ENCODE results near the gene FBLN2.

The FBLN2 gene

GRCh38 chr3:13539292-13539638, 9.7 kb upstream of the FBLN2 start:
- Histone ChIP-seq H3K79me1 (ENCODE audit: low read depth, low read length) (no peaks in the 10 kb centered on the region), H3K9me3 (replicated peaks in 1 of 2; ENCODE audit: control insufficient read depth in 2 of 2, insufficient read depth in 1 of 2, low read depth in 1 of 2, low read length in 2 of 2) (peaks cover 0 to 4% of the 10 kb centered on the region in 2 donors), H3K14ac (ENCODE audit: low read length) (no peak overlapping the region), H3K23ac (ENCODE audit: low read depth, low read length, poor library complexity) (peak overlapping the region; percentile 58), H3K4me3 (ENCODE audit: low read length in 2 of 2) (no peak overlapping the region), H3K36me3 (replicated peaks in 1 of 2; ENCODE audit: control insufficient read depth in 2 of 2, insufficient read depth in 2 of 2, low read length in 2 of 2) (no peaks in the 10 kb centered on the region), H2AK5ac (ENCODE audit: low read depth, low read length) (no peak overlapping the region), H2BK12ac (ENCODE audit: low read length) (no peak overlapping the region), H2BK15ac (ENCODE audit: low read length) (no peak overlapping the region), H2AFZ (ENCODE audit: low read length) (no peak overlapping the region), H2BK5ac (ENCODE audit: low read length) (no peak overlapping the region), H2BK120ac (ENCODE audit: low read depth, low read length) (no peak overlapping the region), H4K8ac (ENCODE audit: low read depth, low read length) (no peak overlapping the region), H3K18ac (ENCODE audit: low read length) (no peak overlapping the region), H3K4me1 (ENCODE audit: control insufficient read depth in 2 of 2, insufficient read depth in 1 of 2, low read depth in 1 of 2, low read length in 2 of 2) (peaks cover 0 to 3% of the 10 kb centered on the region in 2 donors), H3K27ac (replicated peaks; ENCODE audit: low read length) (no peak overlapping the region), H3K9ac (ENCODE audit: low read depth, low read length, poor library complexity) (no peak overlapping the region), H3K27me3 (ENCODE audit: control insufficient read depth in 3 of 3, insufficient read depth in 3 of 3, low read depth in 1 of 3, low read length in 3 of 3) (peaks cover 0 to 9% (median 0%) of the 10 kb centered on the region in 3 experiments), H3K4me2 (ENCODE audit: insufficient read depth, low read length, poor library complexity, severe bottlenecking) (no peak overlapping the region), H3K4ac (ENCODE audit: low read length) (no peak overlapping the region), H4K91ac (ENCODE audit: low read depth, low read length, poor library complexity) (no peak overlapping the region)
- DNase-seq (ENCODE audit: low spot score): no peak
- WGBS, 2 donors (ENCODE audit: extremely low coverage in 2 of 2, insufficient read length in 2 of 2, insufficient replicate concordance in 1 of 2): no CpG with 5 or more reads among the region's 5 CpGs

GRCh38 chr3:13539671-13540070, 9.3 kb upstream of the FBLN2 start:
- no peaks in the 10 kb centered on the region for H3K79me1 ChIP-seq (ENCODE audit: low read depth, low read length)
- peaks cover 0 to 13% (median 0%) of the 10 kb centered on the region in 3 experiments for H3K27me3 ChIP-seq (ENCODE audit: control insufficient read depth in 3 of 3, insufficient read depth in 3 of 3, low read depth in 1 of 3, low read length in 3 of 3)
- H3K36me3 ChIP-seq (replicated peaks in 1 of 2; ENCODE audit: control insufficient read depth in 2 of 2, insufficient read depth in 2 of 2, low read length in 2 of 2): no peaks in the 10 kb centered on the region
- H2BK15ac ChIP-seq (ENCODE audit: low read length): no peak overlapping the region
- no peak overlapping the region for H2BK5ac ChIP-seq (ENCODE audit: low read length)
- no peak overlapping the region for H3K27ac ChIP-seq (replicated peaks; ENCODE audit: low read length)
- H2BK120ac ChIP-seq (ENCODE audit: low read depth, low read length): no peak overlapping the region
- H3K9me3 ChIP-seq (replicated peaks in 1 of 2; ENCODE audit: control insufficient read depth in 2 of 2, insufficient read depth in 1 of 2, low read depth in 1 of 2, low read length in 2 of 2): peaks cover 0 to 4% of the 10 kb centered on the region in 2 donors
- no peak overlapping the region for H3K4me3 ChIP-seq (ENCODE audit: low read length in 2 of 2)
- H2AK5ac ChIP-seq (ENCODE audit: low read depth, low read length): no peak overlapping the region
- peak overlapping the region; percentile 32 for H3K18ac ChIP-seq (ENCODE audit: low read length)
- H3K9ac ChIP-seq (ENCODE audit: low read depth, low read length, poor library complexity): no peak overlapping the region
- H4K91ac ChIP-seq (ENCODE audit: low read depth, low read length, poor library complexity): no peak overlapping the region
- no peak overlapping the region for H3K23ac ChIP-seq (ENCODE audit: low read depth, low read length, poor library complexity)
- no peak overlapping the region for H3K4ac ChIP-seq (ENCODE audit: low read length)
- H3K4me1 ChIP-seq (ENCODE audit: control insufficient read depth in 2 of 2, insufficient read depth in 1 of 2, low read depth in 1 of 2, low read length in 2 of 2): peaks cover 0 to 3% of the 10 kb centered on the region in 2 donors
- no peak overlapping the region for H3K4me2 ChIP-seq (ENCODE audit: insufficient read depth, low read length, poor library complexity, severe bottlenecking)
- no peak overlapping the region for H3K14ac ChIP-seq (ENCODE audit: low read length)
- DNase-seq (ENCODE audit: low spot score): no peak
- no peak overlapping the region for H2AFZ ChIP-seq (ENCODE audit: low read length)
- no peak overlapping the region for H4K8ac ChIP-seq (ENCODE audit: low read depth, low read length)
- no peak overlapping the region for H2BK12ac ChIP-seq (ENCODE audit: low read length)
- no CpG with 5 or more reads among the region's 8 CpGs for WGBS, 2 donors (ENCODE audit: extremely low coverage in 2 of 2, insufficient read length in 2 of 2, insufficient replicate concordance in 1 of 2)

- Histone ChIP-seq H4K91ac (ENCODE audit: low read depth, low read length, poor library complexity) (no peak overlapping the region), H2BK15ac (ENCODE audit: low read length) (no peak overlapping the region), H3K9me3 (replicated peaks in 1 of 2; ENCODE audit: control insufficient read depth in 2 of 2, insufficient read depth in 1 of 2, low read depth in 1 of 2, low read length in 2 of 2) (peaks cover 0 to 4% of the 10 kb centered on the region in 2 donors), H3K23ac (ENCODE audit: low read depth, low read length, poor library complexity) (no peak overlapping the region), H2AFZ (ENCODE audit: low read length) (no peak overlapping the region), H3K79me1 (ENCODE audit: low read depth, low read length) (no peaks in the 10 kb centered on the region), H2AK5ac (ENCODE audit: low read depth, low read length) (no peak overlapping the region), H2BK120ac (ENCODE audit: low read depth, low read length) (no peak overlapping the region), H3K36me3 (replicated peaks in 1 of 2; ENCODE audit: control insufficient read depth in 2 of 2, insufficient read depth in 2 of 2, low read length in 2 of 2) (no peaks in the 10 kb centered on the region), H3K27ac (replicated peaks; ENCODE audit: low read length) (no peak overlapping the region), H3K4me2 (ENCODE audit: insufficient read depth, low read length, poor library complexity, severe bottlenecking) (no peak overlapping the region), H2BK5ac (ENCODE audit: low read length) (no peak overlapping the region), H3K18ac (ENCODE audit: low read length) (peak overlapping the region; percentile 33), H3K4me1 (ENCODE audit: control insufficient read depth in 2 of 2, insufficient read depth in 1 of 2, low read depth in 1 of 2, low read length in 2 of 2) (peaks cover 0 to 3% of the 10 kb centered on the region in 2 donors), H3K4me3 (ENCODE audit: low read length in 2 of 2) (no peak overlapping the region), H3K4ac (ENCODE audit: low read length) (no peak overlapping the region), H3K9ac (ENCODE audit: low read depth, low read length, poor library complexity) (no peak overlapping the region), H3K27me3 (ENCODE audit: control insufficient read depth in 3 of 3, insufficient read depth in 3 of 3, low read depth in 1 of 3, low read length in 3 of 3) (peaks cover 0 to 17% (median 0%) of the 10 kb centered on the region in 3 experiments), H3K14ac (ENCODE audit: low read length) (no peak overlapping the region), H2BK12ac (ENCODE audit: low read length) (no peak overlapping the region), H4K8ac (ENCODE audit: low read depth, low read length) (no peak overlapping the region)
- WGBS, 2 donors (ENCODE audit: extremely low coverage in 2 of 2, insufficient read length in 2 of 2, insufficient replicate concordance in 1 of 2): no CpG with 5 or more reads among the region's 4 CpGs
- DNase-seq (ENCODE audit: low spot score): no peak
Observed at GRCh38 chr3:13540297-13540995, 8.5 kb upstream of the FBLN2 start.

- Histone ChIP-seq H4K91ac (ENCODE audit: low read depth, low read length, poor library complexity) (no peak overlapping the region), H3K18ac (ENCODE audit: low read length) (no peak overlapping the region), H2AFZ (ENCODE audit: low read length) (no peak overlapping the region), H3K27ac (replicated peaks; ENCODE audit: low read length) (no peak overlapping the region), H3K4me3 (ENCODE audit: low read length in 2 of 2) (no peak overlapping the region), H3K36me3 (replicated peaks in 1 of 2; ENCODE audit: control insufficient read depth in 2 of 2, insufficient read depth in 2 of 2, low read length in 2 of 2) (no peaks in the 10 kb centered on the region), H2BK5ac (ENCODE audit: low read length) (no peak overlapping the region), H2BK15ac (ENCODE audit: low read length) (no peak overlapping the region), H2BK120ac (ENCODE audit: low read depth, low read length) (no peak overlapping the region), H2AK5ac (ENCODE audit: low read depth, low read length) (no peak overlapping the region), H3K9ac (ENCODE audit: low read depth, low read length, poor library complexity) (no peak overlapping the region), H3K14ac (ENCODE audit: low read length) (no peak overlapping the region), H3K27me3 (ENCODE audit: control insufficient read depth in 3 of 3, insufficient read depth in 3 of 3, low read depth in 1 of 3, low read length in 3 of 3) (peaks cover 0 to 24% (median 0%) of the 10 kb centered on the region in 3 experiments), H3K79me1 (ENCODE audit: low read depth, low read length) (no peaks in the 10 kb centered on the region), H4K8ac (ENCODE audit: low read depth, low read length) (no peak overlapping the region), H3K9me3 (replicated peaks in 1 of 2; ENCODE audit: control insufficient read depth in 2 of 2, insufficient read depth in 1 of 2, low read depth in 1 of 2, low read length in 2 of 2) (peaks cover 0 to 4% of the 10 kb centered on the region in 2 donors), H3K4me1 (ENCODE audit: control insufficient read depth in 2 of 2, insufficient read depth in 1 of 2, low read depth in 1 of 2, low read length in 2 of 2) (peaks cover 3 to 6% of the 10 kb centered on the region in 2 donors), H3K23ac (ENCODE audit: low read depth, low read length, poor library complexity) (no peak overlapping the region), H2BK12ac (ENCODE audit: low read length) (no peak overlapping the region), H3K4me2 (ENCODE audit: insufficient read depth, low read length, poor library complexity, severe bottlenecking) (no peak overlapping the region), H3K4ac (ENCODE audit: low read length) (no peak overlapping the region)
- no peak for DNase-seq (ENCODE audit: low spot score)
- no CpG with 5 or more reads among the region's 3 CpGs for WGBS, 2 donors (ENCODE audit: extremely low coverage in 2 of 2, insufficient read length in 2 of 2, insufficient replicate concordance in 1 of 2)
Observed at GRCh38 chr3:13541691-13542090, 7.2 kb upstream of the FBLN2 start.

All from neuronal stem cell (in vitro differentiated cells).